ENCODE data around the gene CMBL. TPM values are rescaled to one million over a fixed set of nuclear protein-coding genes. Genes with fewer than 3 reads are reported as not detected.

Gene CMBL
- total and polyA plus RNA-seq, 2 of the 13 experiments (the other 11 are each of a cell fraction or from before 2014, with no cell fraction given) = 11.5 to 17.0 TPM

DNA sequence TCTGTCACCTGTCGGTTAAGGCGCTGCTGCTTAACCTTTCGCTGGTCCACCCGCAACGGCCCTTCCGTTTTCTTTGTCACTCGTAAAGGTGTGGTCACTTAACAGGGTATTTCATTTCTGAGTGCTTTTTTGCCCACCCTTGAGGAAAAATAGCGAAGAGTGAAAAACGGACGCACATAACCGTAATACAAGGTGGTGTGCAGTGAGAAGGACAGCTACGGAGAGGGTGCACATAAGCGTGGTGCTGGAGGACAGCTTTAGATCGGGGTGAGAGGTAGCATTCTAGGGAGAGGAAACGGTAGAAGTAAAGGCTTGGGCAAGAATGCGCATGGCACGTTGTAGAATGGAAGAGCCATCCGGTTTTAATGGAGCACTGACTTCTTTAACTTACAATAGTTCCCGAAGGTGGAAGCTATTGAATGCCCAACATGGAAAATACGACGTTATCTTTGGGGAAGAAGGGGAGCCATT, 56.9 kb downstream of the CMBL start (continued):
- TF ChIP-seq, protein P1, sequence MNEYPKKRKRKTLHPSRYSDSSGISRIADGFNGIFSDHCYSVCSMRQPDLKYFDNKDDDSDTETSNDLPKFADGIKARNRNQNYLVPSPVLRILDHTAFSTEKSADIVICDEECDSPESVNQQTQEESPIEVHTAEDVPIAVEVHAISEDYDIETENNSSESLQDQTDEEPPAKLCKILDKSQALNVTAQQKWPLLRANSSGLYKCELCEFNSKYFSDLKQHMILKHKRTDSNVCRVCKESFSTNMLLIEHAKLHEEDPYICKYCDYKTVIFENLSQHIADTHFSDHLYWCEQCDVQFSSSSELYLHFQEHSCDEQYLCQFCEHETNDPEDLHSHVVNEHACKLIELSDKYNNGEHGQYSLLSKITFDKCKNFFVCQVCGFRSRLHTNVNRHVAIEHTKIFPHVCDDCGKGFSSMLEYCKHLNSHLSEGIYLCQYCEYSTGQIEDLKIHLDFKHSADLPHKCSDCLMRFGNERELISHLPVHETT (CRISPR knock-in tag; conservative IDR thresholded peaks at IDR 0.05) = no peak
- TF ChIP-seq, protein P2, sequence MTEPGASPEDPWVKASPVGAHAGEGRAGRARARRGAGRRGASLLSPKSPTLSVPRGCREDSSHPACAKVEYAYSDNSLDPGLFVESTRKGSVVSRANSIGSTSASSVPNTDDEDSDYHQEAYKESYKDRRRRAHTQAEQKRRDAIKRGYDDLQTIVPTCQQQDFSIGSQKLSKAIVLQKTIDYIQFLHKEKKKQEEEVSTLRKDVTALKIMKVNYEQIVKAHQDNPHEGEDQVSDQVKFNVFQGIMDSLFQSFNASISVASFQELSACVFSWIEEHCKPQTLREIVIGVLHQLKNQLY (CRISPR knock-in tag; IDR thresholded peaks at IDR 0.05) = no peak
- TF ChIP-seq ZNF883 (CRISPR knock-in tag; IDR thresholded peaks at IDR 0.05; ENCODE audit: not compliant biosample characterization) (no peak), ZFP82 (CRISPR knock-in tag; IDR thresholded peaks at IDR 0.05; ENCODE audit: borderline replicate concordance) (0 out of 2 replicates have a peak, but pooled peaks have one; percentile 8), YEATS2 (CRISPR knock-in tag; IDR thresholded peaks at IDR 0.05; ENCODE audit: borderline replicate concordance) (no peak), RBFOX2 (IDR thresholded peaks at IDR 0.05; ENCODE audit: low read depth, low read length) (peak; percentile 51), ZFYVE20 (CRISPR knock-in tag; IDR thresholded peaks at IDR 0.05; ENCODE audit: borderline replicate concordance, low read depth) (no peak), FOXO1 (CRISPR knock-in tag; IDR thresholded peaks at IDR 0.05) (no peak), MBNL3 (CRISPR knock-in tag; conservative IDR thresholded peaks at IDR 0.05) (no peak), AHR (CRISPR knock-in tag; IDR thresholded peaks at IDR 0.05) (no peak)
- TF ChIP-seq, protein P3, sequence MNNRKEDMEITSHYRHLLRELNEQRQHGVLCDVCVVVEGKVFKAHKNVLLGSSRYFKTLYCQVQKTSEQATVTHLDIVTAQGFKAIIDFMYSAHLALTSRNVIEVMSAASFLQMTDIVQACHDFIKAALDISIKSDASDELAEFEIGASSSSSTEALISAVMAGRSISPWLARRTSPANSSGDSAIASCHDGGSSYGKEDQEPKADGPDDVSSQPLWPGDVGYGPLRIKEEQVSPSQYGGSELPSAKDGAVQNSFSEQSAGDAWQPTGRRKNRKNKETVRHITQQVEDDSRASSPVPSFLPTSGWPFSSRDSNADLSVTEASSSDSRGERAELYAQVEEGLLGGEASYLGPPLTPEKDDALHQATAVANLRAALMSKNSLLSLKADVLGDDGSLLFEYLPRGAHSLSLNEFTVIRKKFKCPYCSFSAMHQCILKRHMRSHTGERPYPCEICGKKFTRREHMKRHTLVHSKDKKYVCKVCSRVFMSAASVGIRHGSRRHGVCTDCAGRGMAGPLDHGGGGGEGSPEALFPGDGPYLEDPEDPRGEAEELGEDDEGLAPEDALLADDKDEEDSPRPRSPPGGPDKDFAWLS (CRISPR knock-in tag; IDR thresholded peaks at IDR 0.05; ENCODE audit: borderline replicate concordance) = no peak
- TF ChIP-seq, protein P4, sequence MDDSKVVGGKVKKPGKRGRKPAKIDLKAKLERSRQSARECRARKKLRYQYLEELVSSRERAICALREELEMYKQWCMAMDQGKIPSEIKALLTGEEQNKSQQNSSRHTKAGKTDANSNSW (CRISPR knock-in tag; IDR thresholded peaks at IDR 0.05; ENCODE audit: borderline replicate concordance) = 0 out of 2 replicates have a peak, but pooled peaks have one; percentile 3
- TF ChIP-seq, protein P5, sequence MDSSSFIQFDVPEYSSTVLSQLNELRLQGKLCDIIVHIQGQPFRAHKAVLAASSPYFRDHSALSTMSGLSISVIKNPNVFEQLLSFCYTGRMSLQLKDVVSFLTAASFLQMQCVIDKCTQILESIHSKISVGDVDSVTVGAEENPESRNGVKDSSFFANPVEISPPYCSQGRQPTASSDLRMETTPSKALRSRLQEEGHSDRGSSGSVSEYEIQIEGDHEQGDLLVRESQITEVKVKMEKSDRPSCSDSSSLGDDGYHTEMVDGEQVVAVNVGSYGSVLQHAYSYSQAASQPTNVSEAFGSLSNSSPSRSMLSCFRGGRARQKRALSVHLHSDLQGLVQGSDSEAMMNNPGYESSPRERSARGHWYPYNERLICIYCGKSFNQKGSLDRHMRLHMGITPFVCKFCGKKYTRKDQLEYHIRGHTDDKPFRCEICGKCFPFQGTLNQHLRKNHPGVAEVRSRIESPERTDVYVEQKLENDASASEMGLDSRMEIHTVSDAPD (CRISPR knock-in tag; IDR thresholded peaks at IDR 0.05) = no peak
- TF ChIP-seq, protein P6, sequence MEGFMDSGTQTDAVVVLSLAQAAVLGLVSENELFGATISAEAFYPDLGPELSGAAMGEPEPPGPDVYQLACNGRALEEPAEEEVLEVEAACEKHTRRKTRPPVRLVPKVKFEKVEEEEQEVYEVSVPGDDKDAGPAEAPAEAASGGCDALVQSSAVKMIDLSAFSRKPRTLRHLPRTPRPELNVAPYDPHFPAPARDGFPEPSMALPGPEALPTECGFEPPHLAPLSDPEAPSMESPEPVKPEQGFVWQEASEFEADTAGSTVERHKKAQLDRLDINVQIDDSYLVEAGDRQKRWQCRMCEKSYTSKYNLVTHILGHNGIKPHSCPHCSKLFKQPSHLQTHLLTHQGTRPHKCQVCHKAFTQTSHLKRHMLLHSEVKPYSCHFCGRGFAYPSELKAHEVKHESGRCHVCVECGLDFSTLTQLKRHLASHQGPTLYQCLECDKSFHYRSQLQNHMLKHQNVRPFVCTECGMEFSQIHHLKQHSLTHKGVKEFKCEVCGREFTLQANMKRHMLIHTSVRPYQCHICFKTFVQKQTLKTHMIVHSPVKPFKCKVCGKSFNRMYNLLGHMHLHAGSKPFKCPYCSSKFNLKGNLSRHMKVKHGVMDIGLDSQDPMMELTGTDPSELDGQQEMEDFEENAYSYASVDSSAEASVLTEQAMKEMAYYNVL (CRISPR knock-in tag; IDR thresholded peaks at IDR 0.05; ENCODE audit: borderline replicate concordance) = 0 out of 2 replicates have a peak, but pooled peaks have one; percentile 7
- TF ChIP-seq, protein P7, sequence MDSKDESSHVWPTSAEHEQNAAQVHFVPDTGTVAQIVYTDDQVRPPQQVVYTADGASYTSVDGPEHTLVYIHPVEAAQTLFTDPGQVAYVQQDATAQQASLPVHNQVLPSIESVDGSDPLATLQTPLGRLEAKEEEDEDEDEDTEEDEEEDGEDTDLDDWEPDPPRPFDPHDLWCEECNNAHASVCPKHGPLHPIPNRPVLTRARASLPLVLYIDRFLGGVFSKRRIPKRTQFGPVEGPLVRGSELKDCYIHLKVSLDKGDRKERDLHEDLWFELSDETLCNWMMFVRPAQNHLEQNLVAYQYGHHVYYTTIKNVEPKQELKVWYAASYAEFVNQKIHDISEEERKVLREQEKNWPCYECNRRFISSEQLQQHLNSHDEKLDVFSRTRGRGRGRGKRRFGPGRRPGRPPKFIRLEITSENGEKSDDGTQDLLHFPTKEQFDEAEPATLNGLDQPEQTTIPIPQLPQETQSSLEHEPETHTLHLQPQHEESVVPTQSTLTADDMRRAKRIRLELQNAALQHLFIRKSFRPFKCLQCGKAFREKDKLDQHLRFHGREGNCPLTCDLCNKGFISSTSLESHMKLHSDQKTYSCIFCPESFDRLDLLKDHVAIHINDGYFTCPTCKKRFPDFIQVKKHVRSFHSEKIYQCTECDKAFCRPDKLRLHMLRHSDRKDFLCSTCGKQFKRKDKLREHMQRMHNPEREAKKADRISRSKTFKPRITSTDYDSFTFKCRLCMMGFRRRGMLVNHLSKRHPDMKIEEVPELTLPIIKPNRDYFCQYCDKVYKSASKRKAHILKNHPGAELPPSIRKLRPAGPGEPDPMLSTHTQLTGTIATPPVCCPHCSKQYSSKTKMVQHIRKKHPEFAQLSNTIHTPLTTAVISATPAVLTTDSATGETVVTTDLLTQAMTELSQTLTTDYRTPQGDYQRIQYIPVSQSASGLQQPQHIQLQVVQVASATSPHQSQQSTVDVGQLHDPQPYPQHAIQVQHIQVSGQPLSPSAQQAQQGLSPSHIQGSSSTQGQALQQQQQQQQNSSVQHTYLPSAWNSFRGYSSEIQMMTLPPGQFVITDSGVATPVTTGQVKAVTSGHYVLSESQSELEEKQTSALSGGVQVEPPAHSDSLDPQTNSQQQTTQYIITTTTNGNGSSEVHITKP (CRISPR knock-in tag; IDR thresholded peaks at IDR 0.05; ENCODE audit: low read depth) = no peak

Measured in HepG2 (cell line).